ENCODE data around the gene FLOT2.
"Not testable (repeated sequence)": the region's sequence is repeated elsewhere in the genome, so short reads cannot be mapped to it uniquely, and the experiment has no call there.

The FLOT2 gene

GRCh38 chr17:28895794-28896447, 1.6 kb downstream of the FLOT2 start:
- no peak for DNase-seq

DNA sequence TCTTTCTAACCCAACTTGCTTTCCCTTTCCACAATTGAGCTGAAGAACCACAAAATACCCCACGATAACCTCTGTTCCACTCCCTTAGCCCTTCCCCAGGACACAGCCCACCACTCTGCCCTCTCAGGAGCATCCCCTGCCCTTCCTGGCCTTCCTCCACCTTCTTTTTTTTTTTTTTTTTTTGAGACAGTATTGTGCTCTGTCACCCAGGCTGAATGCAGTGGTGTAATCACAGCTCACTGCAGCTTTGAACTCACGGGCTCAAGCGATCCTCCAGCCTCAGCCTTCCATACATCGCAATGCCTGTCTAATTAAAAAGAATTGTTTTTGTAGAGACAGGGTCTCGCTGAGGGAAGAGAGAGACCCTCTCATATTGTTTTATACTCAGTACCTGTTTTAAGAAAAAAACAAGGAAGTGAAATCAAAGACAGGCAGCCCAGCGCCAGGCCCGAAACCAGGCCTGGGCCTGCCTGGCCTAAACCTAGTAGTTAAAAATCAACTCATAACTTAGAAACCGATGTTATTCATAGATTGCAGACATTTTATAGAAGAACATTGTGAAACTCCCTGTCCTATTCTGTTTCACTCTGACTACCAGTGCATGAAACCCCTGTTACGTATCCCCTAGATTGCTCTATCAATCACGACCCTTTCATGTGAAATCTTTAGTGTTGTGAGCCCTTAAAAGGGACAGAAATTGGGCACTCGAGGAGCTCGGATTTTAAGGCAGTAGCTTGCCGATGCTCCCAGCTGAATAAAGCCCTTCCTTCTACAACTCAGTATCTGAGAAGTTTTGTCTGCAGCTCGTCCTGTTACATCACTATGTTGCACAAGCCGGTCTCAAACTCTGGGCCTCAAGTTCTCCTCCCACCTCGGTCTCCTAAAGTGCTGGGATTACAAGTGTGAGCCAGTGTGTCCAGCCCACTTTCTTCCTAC, 4.0 kb downstream of the FLOT2 start:
- not testable (repeated sequence) for DNase-seq

GRCh38 chr17:28892024-28892423, 5.5 kb downstream of the FLOT2 start:
- no peak for DNase-seq

DNA sequence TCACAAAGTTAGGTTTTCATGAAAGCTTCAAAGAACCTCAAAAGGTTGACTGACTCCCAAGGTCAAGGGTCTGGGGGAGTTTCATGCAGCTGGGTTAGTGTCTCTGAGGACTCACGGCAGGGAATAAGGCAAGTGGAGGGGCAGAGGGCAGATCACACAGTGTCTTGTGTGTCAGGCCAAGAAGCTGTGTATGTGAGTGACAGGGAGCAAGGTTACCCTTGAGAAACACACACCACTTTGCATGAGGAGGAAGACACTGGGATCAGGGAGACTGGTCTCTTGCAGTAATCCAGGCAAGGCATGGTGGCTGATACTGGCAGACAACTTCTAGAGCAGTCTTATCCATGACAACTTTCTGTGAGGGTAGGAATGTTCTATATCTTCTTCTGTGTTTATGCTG, 6.3 kb downstream of the FLOT2 start:
- no peak for DNase-seq

GRCh38 chr17:28889996-28890395, 7.5 kb downstream of the FLOT2 start:
- no peak for DNase-seq

GRCh38 chr17:28888832-28889231, 8.7 kb downstream of the FLOT2 start:
- DNase-seq, result no peak

- DNase-seq, result no peak
Observed at GRCh38 chr17:28887871-28888471, 9.6 kb downstream of the FLOT2 start.

GRCh38 chr17:28885951-28886350, 11.6 kb downstream of the FLOT2 start:
- no peak for DNase-seq

DNA sequence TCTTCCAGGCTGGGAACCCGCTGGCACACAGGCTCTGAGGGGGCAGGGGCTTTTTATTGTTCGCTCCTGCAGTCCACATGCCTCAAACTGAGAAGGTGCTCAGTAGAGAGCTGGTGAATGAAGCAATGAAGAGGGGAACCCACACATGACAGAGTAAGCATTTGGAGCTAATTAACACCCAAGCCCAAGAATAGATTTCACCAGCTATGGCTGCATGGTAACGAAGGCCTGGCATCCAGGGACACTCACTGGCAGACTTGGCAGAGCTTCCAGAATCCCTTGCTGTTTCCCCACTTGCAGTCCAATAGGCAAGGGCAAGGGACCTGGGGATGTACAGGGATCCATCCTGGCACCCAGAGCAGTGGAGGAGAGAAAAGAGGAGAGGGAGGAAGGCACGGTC, 12.2 kb downstream of the FLOT2 start:
- no peak for DNase-seq

DNA sequence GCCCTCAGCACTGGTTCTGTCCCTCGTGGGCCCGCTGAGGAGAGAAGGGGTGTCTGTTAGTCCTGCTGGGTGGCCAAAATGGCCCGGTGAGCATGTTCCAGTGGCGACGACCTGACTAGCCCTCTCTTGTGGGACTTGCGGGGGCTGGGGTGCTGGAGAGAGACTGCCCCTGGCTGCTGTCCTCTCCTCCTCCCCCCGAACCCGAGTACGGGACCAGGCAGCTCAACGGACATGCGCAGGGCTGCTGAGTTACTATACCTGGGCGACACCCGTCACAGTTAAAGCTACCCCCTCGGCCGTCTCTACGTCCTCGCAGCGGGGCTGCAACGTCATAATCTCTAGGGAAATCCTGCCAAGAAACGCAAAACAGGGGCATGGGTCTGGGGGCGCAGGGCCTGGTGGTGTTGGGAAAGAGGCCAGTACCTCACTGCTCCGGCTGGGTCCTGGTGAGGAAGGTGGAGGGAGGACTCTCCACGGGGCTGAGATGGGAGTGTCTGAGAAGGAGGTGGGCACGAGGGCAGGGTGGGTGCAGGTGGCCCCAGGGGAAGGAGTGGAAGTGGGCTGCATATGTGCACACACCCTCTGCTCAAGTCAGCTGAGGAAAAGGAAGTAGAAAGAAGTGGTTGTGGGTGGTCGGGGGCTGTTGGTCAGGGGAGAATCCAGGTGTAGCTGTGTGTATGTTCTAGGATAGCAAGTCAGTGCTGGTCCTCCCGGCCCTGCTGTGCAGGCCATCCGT, 13.4 kb downstream of the FLOT2 start:
- no peak for DNase-seq

- no peak for DNase-seq
Observed at GRCh38 chr17:28882154-28882895, 15.2 kb downstream of the FLOT2 start.

DNA sequence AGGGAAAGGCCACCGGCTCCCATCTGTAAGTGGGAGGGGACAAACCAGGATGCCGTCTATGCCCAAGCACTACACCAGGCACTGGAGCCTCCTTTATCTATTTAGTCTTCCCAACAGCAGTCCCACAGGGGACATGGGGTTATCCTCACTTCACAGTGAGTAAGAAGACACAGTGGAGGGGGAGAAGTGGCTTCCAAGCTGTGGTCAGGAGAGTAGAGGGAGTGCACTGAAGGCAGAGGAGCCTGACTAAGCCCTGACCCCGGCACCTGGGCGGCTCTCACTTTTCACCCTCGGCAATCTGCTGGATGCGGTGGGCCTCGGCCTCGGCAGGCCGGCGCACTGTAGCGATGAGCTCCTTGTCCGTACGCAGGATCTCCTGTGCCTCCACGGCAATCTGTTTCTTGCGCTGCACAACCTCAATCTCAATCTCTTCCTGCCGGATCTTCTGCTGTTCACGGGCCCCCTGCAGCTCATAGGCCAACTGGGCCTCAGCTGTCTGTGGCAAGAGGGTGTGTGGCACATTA, 15.9 kb downstream of the FLOT2 start:
- no peak for DNase-seq

- DNase-seq, result no peak
Observed at GRCh38 chr17:28880572-28880945, 17.0 kb downstream of the FLOT2 start.

GRCh38 chr17:28879886-28880571, 17.5 kb downstream of the FLOT2 start:
- DNase-seq, result no peak

- peak; percentile 62 to 86 for DNase-seq
Observed at GRCh38 chr17:28878981-28879380, 18.6 kb downstream of the FLOT2 start.

- no peak for DNase-seq
Observed at GRCh38 chr17:28878158-28878910, 19.2 kb downstream of the FLOT2 start.

GRCh38 chr17:28877150-28877711, 20.3 kb downstream of the FLOT2 start:
- DNase-seq, result not testable (repeated sequence)

DNA sequence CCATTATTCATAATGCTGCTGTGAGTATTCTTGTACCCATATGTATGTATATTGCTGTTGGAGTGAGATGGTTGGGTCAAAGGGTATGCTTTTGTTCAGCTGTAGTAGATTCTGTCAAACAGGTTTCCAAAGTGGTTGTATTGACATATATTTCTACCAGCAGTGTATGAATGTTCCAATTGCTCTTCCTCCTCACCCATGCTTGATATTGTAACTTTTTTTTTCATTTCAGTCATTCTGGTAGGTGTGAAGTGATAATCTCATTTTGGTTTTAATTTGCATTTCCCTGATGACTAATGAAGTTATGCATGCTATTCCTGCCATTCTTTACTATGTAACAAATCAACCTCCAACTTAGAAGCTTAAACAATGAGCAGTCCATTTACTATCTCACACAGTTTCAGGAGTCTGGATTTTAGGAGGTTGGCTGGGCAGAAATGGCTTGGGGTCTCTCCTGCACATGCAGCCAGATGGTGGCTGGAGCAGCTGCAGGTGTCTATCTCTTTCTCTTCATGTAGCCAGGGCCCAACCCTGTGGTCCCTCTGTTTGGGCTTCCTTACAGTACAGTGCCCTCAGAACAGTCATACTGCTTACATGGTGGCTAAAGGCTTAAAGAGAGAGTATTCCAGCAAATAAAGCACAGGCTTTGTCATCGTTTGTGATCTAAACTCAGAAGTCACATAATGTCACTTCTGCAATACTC, 21.5 kb downstream of the FLOT2 start:
- DNase-seq, result peak in 1 of 2 experiments; percentile 29

- no peak for DNase-seq
Observed at GRCh38 chr17:28874750-28875149, 22.8 kb downstream of the FLOT2 start.

- no peak for DNase-seq
Observed at GRCh38 chr17:28873839-28874238, 23.7 kb downstream of the FLOT2 start.

Data from NCI-H524 (cell line).